ENCODE results near the gene BRSK1.

The BRSK1 gene

DNA sequence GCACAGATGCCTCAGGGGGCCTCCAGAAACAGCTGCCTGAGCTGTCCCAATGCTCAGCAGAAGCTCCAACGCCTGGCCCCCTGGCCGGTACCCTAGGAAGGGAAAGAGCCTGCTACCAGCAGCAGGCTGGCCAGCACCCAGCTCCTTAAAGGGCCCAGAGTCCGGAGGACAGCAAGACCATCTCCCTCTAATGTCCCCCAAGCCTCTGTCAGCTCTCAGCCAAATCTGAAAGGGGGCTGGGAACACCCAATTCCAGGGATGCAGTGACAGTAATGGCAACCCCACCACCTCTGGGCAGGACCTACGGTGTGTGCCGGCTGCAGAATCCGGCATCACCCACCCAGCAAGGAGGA lies 29.2 kb upstream of the BRSK1 start:
- DNase-seq: no peak

- DNase-seq: no peak
These were observed 28.0 kb upstream of the BRSK1 start for GRCh38 chr19:55255618-55256423.

GRCh38 chr19:55256562-55257460 lies 27.0 kb upstream of the BRSK1 start:
- DNase-seq: no peak

- DNase-seq: peak; percentile 11
These were observed 26.1 kb upstream of the BRSK1 start for GRCh38 chr19:55257461-55258420.

GRCh38 chr19:55258476-55258827 lies 25.3 kb upstream of the BRSK1 start:
- no peak for DNase-seq

DNA sequence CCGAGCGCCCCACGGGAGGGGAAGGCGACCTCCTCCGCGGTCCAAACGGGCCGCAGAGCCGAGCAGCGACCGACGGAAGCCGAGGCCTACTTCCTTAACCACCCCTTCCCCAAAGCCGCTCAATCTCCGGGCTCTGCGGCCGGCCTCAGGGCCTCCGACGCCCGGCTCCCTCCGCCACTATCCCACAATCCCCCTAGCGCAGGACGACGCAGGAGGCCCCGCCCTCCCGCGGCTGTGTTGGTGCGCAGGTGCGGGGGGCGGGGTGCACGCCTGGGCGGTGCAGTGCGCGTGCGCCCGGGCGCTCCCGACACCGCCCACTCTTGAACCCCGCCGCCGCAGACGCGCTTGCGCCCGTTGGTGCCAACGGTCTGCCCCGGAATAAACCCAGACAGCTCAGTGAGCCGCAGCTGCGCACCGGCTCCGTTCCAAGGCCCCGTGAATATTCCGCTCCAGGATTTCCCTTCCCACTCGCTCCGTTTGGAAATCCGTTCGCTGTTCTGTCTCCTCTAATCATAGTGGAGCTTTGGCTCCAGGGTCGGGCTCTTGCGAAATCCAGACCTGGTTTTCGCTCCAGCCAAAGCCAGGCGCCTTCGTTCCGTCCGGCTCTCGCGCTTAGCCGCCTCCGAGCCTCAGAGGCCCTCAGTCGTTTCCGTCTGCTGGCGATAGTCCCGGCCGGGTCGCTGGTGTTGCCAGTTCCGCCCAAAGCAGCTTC lies 24.8 kb upstream of the BRSK1 start, which contains the start of gene PPP6R1:
Gene PPP6R1 (minus strand): TSS at position 190 of the 712 bp plus-strand sequence. CDS start 11,914 bp downstream, outside the sequence.
- peak; percentile 98 for DNase-seq

GRCh38 chr19:55259540-55260210 lies 24.1 kb upstream of the BRSK1 start:
- no peak for DNase-seq

DNA sequence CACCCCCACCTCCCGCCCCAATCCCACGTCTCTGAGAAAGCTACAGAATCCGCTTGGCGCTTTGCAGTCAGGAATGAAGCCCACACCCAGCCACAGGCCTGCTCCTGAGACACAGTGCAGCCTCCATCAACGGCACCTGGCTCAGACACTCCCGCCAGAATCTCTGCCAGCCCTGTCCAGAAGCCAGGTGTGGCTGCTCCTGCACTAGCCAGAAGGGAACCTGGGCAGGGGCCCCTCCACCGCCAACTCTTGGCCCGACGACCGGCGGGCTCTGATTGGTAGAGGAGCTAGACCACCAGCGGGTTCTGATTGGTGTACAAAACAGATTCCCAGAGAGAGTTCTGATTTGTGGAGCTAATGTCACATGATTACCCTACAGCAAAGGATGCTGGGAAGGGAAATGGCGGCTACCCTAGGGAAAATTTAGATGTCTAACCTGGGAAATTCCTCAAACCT lies 22.1 kb upstream of the BRSK1 start:
- DNase-seq: peak; percentile 65

DNA sequence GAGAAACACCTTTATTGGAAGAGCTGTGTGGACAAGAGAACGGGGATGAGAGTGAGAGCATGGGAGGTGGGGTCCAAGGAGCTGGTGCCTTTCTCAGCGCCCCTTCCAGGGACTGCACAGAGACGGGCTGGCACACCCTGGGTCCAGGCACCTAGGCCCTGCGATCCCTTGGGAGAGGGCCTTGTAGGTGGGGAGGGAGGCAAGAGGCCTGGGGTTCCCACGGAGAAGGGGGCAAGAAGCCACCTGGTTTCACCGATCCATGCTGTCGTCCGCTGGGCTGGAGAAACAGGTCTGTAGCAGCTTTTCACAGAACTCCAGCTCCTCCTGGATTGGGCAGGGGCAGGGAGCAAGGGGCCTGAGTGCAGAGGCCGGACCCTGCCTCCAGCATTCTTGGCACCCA lies 21.4 kb upstream of the BRSK1 start:
- DNase-seq: no peak

DNA sequence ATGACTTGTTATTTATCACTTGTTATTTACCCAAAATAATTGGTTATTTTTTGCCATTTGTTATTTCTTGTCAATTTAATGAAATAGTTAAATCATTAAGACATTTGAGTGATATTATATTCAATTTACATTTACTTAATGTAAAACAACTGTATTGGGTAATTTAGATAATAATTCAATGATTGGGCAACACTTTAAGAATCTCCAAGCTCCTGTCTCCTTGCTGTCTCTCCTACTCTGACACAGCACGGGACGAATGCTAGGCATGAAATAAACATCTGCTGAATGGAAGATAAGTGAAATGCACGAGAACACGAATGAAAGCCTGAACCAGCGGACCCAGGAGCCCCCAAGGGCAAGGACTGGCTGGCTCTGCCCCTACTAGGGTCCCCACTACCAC lies 19.3 kb upstream of the BRSK1 start:
- no peak for DNase-seq

DNA sequence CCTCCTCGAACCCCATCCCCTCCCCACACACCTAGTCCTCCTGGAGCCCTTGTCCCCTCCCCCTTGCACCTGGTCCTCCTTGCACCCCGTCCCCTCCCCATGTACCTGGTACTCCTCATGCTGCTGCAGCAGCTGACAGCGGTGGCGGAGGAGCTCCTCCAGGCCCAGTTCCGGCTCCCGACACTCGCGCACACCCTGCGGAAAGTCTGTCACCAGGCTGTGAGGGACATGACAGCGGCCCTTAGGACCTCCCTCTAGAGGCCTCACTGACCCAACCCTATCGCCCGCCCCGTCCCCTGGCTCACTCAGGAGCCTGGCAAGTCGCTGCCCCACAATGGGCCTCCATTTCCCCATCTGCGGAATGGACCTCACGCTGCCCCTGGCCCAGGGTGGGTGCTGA lies 18.6 kb upstream of the BRSK1 start:
- no peak for DNase-seq

DNA sequence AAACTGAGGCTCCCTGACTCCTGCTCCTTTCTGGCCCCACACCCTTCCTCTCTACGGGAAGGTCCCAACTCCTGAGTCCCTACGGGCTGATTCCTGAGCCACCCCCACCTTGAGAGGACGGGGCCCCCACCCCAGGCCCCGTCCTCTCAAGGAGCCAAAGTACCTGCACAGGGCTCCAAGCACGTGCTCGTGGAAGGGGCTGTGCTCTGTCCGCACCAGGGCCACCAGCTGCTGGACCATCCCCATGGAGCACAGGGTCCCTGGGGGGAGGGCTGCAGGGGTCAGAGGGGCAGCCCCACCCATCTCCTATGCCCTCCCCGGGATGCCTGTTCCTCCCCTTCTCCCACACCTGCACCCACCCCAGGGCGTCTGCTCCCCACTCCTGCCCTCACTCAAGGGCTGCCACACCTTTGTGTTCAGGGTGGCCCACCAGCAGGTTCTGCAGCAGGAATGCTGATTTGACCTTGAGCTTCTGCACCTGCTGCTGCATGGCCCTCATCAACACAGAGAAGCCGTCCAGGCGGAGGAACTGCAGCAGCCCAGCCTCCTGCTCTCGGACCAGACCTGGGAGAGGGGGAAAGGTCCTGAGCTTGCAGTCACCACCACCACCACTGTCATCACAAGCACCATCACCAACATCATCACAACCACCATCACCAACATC lies 17.9 kb upstream of the BRSK1 start:
- DNase-seq: no peak

DNA sequence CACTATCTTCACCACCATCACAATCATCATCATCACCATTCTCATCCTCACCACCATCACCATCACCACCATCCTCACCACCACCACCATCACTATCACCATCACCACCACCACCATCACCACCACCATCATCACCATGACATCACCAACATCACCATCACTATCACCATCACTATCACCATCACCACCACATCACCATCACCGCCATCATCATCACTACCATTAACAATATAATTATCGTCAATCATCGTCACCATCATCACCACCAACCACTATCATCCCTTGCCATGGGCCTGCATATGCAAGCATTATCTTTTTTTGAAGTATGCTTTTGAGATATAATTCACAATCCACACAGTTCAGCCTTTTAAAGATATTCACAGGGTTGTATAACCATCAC lies 17.4 kb upstream of the BRSK1 start:
- DNase-seq: no peak

DNA sequence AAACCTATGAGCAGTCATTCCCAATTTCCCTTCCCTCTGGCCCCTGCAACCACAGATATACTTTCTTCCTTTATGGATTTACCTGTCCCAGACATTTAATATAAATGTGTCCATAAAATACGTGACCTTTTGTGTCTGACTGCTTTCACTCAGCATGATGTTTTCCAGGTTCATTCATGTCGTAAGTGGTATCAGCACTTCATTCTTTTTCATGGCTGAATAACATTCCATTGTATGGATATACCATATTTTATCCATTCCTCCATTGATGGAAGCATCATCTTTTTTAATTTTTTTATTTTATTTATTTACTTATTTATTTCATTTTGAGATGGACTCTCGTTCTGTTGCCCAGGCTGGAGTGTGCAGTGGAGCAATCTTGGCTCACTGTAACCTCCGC lies 17.0 kb upstream of the BRSK1 start:
- no peak for DNase-seq

DNA sequence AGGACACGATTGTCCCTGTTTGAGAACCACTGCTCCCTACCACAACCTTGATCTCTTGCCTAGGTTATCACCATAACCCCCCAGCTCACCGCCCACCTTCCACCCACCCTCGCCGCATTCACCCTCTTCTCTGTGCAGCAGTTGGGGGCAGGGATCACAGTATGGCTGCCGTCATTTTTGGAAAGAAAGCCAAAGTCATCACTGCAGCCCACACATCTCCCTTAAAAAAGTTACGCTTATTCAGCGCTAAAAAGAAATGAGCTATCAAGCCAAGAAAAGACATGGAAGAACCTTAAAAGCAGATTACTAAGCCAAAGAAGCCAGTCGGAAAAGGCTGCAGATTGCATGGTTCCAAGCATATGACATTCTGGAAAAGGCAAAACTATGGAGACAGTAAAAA lies 14.5 kb upstream of the BRSK1 start:
- no peak for DNase-seq

GRCh38 chr19:55270172-55270942 lies 13.4 kb upstream of the BRSK1 start:
- DNase-seq: no peak

GRCh38 chr19:55272142-55272541 lies 11.7 kb upstream of the BRSK1 start:
- DNase-seq: no peak

- no peak for DNase-seq
These were observed 9.7 kb upstream of the BRSK1 start for GRCh38 chr19:55273978-55274707.
